Neural cell (in vitro differentiated cells): Measurements from ENCODE around the gene SPEM3. TPM values are rescaled to one million over a fixed set of nuclear protein-coding genes. Genes with fewer than 3 reads are reported as not detected.

Experiments
- H2AFZ ChIP-seq: fragments of 200-600, 300-800 bp; sonication (generic), shearing (Covaris generic); 2 replicates; pipeline ENCODE4 v1.6.0; 2014; ENCODE audit warnings: low read depth, mild to moderate bottlenecking, antibody characterized with exemption, low read length, moderate library complexity
- H3F3A ChIP-seq: fragments of 200-600 bp; shearing (Covaris generic); 2 replicates; pipeline ENCODE4 v1.6.1; 2016; ENCODE audit warnings: mild to moderate bottlenecking, moderate library complexity, mixed read lengths, antibody characterized with exemption, low read length; ENCODE audit not compliant: insufficient read depth, poor library complexity, severe bottlenecking
- H3K27ac ChIP-seq: fragments of 200-600, 300-800 bp; sonication (generic), shearing (Covaris generic); 2 replicates; pipeline ENCODE4 v1.5.1; 2014; ENCODE audit warnings: mild to moderate bottlenecking, low read length, moderate library complexity
- H3K27me3 ChIP-seq: fragments of 300-800, 200-600 bp; sonication (generic), shearing (Covaris generic); 2 replicates; pipeline ENCODE4 v1.6.0; 2014; ENCODE audit warnings: mild to moderate bottlenecking, low read depth, low read length, moderate library complexity; ENCODE audit not compliant: insufficient read depth
- H3K36me3 ChIP-seq: fragments of 300-800, 200-600 bp; sonication (generic), shearing (Covaris generic); 2 replicates; pipeline ENCODE4 v1.5.1; 2014; ENCODE audit warnings: mild to moderate bottlenecking, antibody characterized with exemption, low read length, moderate library complexity; ENCODE audit not compliant: insufficient read depth
- H3K4me2 ChIP-seq: fragments of 300-800, 200-600 bp; sonication (generic), shearing (Covaris generic); 2 replicates; pipeline ENCODE4 v1.6.0; 2014; ENCODE audit warnings: mild to moderate bottlenecking, low read length
- H3K4me3 ChIP-seq: fragments of 300-800, 200-600 bp; sonication (generic), shearing (Covaris generic); 2 replicates; pipeline ENCODE4 v1.5.1; 2014; ENCODE audit warnings: mild to moderate bottlenecking, low read length, moderate library complexity
- H3K79me2 ChIP-seq: fragments of 200-600 bp; shearing (Covaris generic); replicated peaks from 2 replicates; pipeline ENCODE4 v1.6.0; 2014; ENCODE audit warnings: mild to moderate bottlenecking, low read length, moderate library complexity; ENCODE audit not compliant: insufficient read depth
- H3K9ac ChIP-seq: fragments of 300-800, 200-600 bp; sonication (generic), shearing (Covaris generic); 2 replicates; pipeline ENCODE4 v1.6.1; 2016; ENCODE audit warnings: mild to moderate bottlenecking, low read length, mixed read lengths
- H3K9me2 ChIP-seq: fragments of 200-600 bp; shearing (Covaris generic); 2 replicates; pipeline ENCODE4 v1.6.1; 2016; ENCODE audit warnings: mild to moderate bottlenecking, low read length, mixed read lengths; ENCODE audit not compliant: insufficient read depth
- H3K9me3 ChIP-seq: fragments of 200-600, 300-800 bp; sonication (generic), shearing (Covaris generic); 2 replicates; pipeline ENCODE4 v1.6.1; 2016; ENCODE audit warnings: mild to moderate bottlenecking, mixed run types, low read length, moderate library complexity, mixed read lengths
- H4K20me1 ChIP-seq: fragments of 200-600 bp; shearing (Covaris generic); 2 replicates; pipeline ENCODE4 v1.6.1; 2016; ENCODE audit warnings: mild to moderate bottlenecking, mixed run types; ENCODE audit not compliant: insufficient read depth
- EP300 ChIP-seq: fragments of 450-650 bp; conservative IDR thresholded peaks from 2 replicates; pipeline ENCODE4 v1.6.1; 2014; ENCODE audit warnings: antibody characterized with exemption, mild to moderate bottlenecking, moderate library complexity; ENCODE audit not compliant: poor library complexity, severe bottlenecking
- EZH2 ChIP-seq: fragments of 200-600, 300-800 bp; shearing (Covaris generic), sonication (generic); IDR thresholded peaks from 2 replicates; pipeline ENCODE4 v1.6.1; 2014; ENCODE audit warnings: antibody characterized with exemption, low read length, borderline replicate concordance, mild to moderate bottlenecking; ENCODE audit not compliant: insufficient read depth, poor library complexity, severe bottlenecking
- MXI1 ChIP-seq: fragments of 450-650 bp; conservative IDR thresholded peaks from 2 replicates; pipeline ENCODE4 v1.6.1; 2014; ENCODE audit warnings: antibody characterized with exemption, mild to moderate bottlenecking; ENCODE audit not compliant: poor library complexity, severe bottlenecking
- POLR2AphosphoS5 ChIP-seq: IDR thresholded peaks from 2 replicates; pipeline ENCODE4 v1.6.1; 2012
- RAD21 ChIP-seq: fragments of 450-650 bp; conservative IDR thresholded peaks from 2 replicates; pipeline ENCODE4 v1.6.1; 2014; ENCODE audit warnings: antibody characterized with exemption, mild to moderate bottlenecking, moderate library complexity
- SMC3 ChIP-seq: fragments of 450-650 bp; conservative IDR thresholded peaks from 2 replicates; pipeline ENCODE4 v1.6.1; 2014; ENCODE audit warnings: antibody characterized with exemption, mild to moderate bottlenecking, moderate library complexity; ENCODE audit not compliant: poor library complexity
- TAF1 ChIP-seq: IDR thresholded peaks from 2 replicates; pipeline ENCODE4 v1.6.1; 2012; ENCODE audit warnings: low read depth
- polyA plus RNA-seq: library from polyadenylated mRNA; depleted of rRNA; stranded (reverse); fragments of >200 nt; gene quantifications from 2 replicates; pipeline ENCODE4 v1.2.3, GENCODE V29; 2014
- TF ChIP-seq, protein P1 (sequence below): IDR thresholded peaks from 2 replicates; pipeline ENCODE4 v1.6.1; 2012; ENCODE audit warnings: borderline replicate concordance
- TF ChIP-seq, protein P2 (sequence below): fragments of 450-650 bp; IDR thresholded peaks from 2 replicates; pipeline ENCODE4 v1.5.1; 2014; ENCODE audit warnings: antibody characterized with exemption, mild to moderate bottlenecking, moderate library complexity; ENCODE audit not compliant: poor library complexity, severe bottlenecking

SPEM3 gene
- polyA plus RNA-seq, 1 donor from 2014 or later: not detected

DNA sequence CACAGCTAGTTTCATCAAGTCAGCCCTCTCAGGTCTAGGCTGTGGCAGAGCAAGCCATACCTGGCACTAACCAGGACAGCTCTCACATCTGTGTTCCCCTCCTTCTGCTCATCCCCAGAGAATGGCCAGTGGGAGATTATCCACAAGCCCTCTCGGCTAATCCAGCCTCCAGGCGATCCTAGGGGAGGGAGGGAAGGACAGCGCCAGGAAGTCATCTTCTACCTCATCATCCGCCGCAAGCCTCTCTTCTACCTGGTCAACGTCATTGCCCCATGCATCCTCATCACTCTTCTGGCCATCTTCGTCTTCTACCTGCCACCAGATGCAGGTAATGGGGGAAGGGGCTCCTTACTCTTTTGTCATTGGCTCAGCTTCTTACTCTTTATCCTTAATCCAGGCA is 19.8 kb downstream of the SPEM3 start:
- Histone ChIP-seq H3K9ac (no peak overlapping the region), H3K27ac (no peak overlapping the region)

DNA sequence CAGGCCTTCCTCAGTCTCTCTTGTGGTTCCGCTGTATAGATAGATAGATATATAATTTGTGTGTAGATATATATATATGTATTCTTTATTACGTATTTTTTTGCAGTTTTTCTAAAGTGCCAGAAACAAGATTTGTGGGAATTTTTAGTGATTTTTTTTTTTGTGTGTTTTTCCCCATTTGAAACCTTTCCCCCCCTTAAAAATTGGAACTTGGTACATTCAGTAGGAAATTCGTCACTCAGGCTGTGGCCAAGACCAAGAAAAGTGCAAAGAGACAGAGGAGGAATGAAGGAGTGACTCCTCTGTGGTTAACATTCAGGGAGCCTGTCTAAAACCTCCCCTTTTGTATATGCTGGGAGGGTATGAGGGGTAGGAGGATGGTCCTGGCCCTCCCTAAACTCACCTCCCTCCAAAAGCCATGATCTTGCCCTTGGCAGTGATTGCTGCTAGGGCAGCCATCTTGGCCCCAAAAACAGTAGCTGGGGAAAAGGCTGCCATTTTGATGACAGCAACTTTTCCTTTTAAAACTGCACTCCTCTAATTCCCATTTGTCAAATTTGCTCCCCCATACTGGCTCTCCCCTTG is 31.4 kb downstream of the SPEM3 start:
- Histone ChIP-seq H4K20me1 (no peaks in the 10 kb centered on the region), H3K27me3 (no peaks in the 10 kb centered on the region), H3F3A (no peaks in the 10 kb centered on the region), H3K9ac (no peak overlapping the region), H3K36me3 (no peaks in the 10 kb centered on the region), H3K4me2 (no peak overlapping the region), H3K4me3 (no peak overlapping the region), H3K79me2 (no peaks in the 10 kb centered on the region), H3K27ac (no peak overlapping the region), H2AFZ (no peak overlapping the region), H3K9me2 (no peaks in the 10 kb centered on the region), H3K9me3 (no peaks in the 10 kb centered on the region)
- TF ChIP-seq EP300: no peak
- no peak for TF ChIP-seq RAD21
- TF ChIP-seq TAF1: no peak
- no peak for TF ChIP-seq POLR2AphosphoS5
- TF ChIP-seq, protein P1, sequence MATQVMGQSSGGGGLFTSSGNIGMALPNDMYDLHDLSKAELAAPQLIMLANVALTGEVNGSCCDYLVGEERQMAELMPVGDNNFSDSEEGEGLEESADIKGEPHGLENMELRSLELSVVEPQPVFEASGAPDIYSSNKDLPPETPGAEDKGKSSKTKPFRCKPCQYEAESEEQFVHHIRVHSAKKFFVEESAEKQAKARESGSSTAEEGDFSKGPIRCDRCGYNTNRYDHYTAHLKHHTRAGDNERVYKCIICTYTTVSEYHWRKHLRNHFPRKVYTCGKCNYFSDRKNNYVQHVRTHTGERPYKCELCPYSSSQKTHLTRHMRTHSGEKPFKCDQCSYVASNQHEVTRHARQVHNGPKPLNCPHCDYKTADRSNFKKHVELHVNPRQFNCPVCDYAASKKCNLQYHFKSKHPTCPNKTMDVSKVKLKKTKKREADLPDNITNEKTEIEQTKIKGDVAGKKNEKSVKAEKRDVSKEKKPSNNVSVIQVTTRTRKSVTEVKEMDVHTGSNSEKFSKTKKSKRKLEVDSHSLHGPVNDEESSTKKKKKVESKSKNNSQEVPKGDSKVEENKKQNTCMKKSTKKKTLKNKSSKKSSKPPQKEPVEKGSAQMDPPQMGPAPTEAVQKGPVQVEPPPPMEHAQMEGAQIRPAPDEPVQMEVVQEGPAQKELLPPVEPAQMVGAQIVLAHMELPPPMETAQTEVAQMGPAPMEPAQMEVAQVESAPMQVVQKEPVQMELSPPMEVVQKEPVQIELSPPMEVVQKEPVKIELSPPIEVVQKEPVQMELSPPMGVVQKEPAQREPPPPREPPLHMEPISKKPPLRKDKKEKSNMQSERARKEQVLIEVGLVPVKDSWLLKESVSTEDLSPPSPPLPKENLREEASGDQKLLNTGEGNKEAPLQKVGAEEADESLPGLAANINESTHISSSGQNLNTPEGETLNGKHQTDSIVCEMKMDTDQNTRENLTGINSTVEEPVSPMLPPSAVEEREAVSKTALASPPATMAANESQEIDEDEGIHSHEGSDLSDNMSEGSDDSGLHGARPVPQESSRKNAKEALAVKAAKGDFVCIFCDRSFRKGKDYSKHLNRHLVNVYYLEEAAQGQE: no peak
- TF ChIP-seq SMC3: no peak
- TF ChIP-seq EZH2: no peak

More for the DNA sequence above, 19.8 kb downstream of the SPEM3 start:
- H3K36me3 ChIP-seq: no peaks in the 10 kb centered on the region
- H3K79me2 ChIP-seq: no peaks in the 10 kb centered on the region
- H3K9me2 ChIP-seq: no peaks in the 10 kb centered on the region
- H3K4me3 ChIP-seq: no peak overlapping the region
- H3F3A ChIP-seq: no peaks in the 10 kb centered on the region
- H3K9me3 ChIP-seq: no peaks in the 10 kb centered on the region
- H3K4me2 ChIP-seq: no peak overlapping the region
- H4K20me1 ChIP-seq: no peaks in the 10 kb centered on the region
- H3K27me3 ChIP-seq: peaks cover 19% of the 10 kb centered on the region
- H2AFZ ChIP-seq: no peak overlapping the region
- TF ChIP-seq TAF1: no peak
- TF ChIP-seq EZH2: no peak
- no peak for TF ChIP-seq SMC3
- no peak for TF ChIP-seq EP300
- TF ChIP-seq, protein P1: no peak
- no peak for TF ChIP-seq RAD21
- TF ChIP-seq MXI1: no peak
- TF ChIP-seq, protein P2, sequence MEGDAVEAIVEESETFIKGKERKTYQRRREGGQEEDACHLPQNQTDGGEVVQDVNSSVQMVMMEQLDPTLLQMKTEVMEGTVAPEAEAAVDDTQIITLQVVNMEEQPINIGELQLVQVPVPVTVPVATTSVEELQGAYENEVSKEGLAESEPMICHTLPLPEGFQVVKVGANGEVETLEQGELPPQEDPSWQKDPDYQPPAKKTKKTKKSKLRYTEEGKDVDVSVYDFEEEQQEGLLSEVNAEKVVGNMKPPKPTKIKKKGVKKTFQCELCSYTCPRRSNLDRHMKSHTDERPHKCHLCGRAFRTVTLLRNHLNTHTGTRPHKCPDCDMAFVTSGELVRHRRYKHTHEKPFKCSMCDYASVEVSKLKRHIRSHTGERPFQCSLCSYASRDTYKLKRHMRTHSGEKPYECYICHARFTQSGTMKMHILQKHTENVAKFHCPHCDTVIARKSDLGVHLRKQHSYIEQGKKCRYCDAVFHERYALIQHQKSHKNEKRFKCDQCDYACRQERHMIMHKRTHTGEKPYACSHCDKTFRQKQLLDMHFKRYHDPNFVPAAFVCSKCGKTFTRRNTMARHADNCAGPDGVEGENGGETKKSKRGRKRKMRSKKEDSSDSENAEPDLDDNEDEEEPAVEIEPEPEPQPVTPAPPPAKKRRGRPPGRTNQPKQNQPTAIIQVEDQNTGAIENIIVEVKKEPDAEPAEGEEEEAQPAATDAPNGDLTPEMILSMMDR: no peak
- no peak for TF ChIP-seq POLR2AphosphoS5
